Smooth muscle cell (in vitro differentiated cells): Measurements from ENCODE around the gene RAB30. TPM values are rescaled to one million over a fixed set of nuclear protein-coding genes. Genes with fewer than 3 reads are reported as not detected.

Experiments used
- DNase-seq: peaks from one replicate; lab custom pipeline; 2025; ENCODE audit not compliant: unreplicated experiment; lab: John Stamatoyannopoulos, UW
- H2AFZ ChIP-seq: fragments of 200-600 bp; sonication (generic); 2 replicates; pipeline ENCODE4 v1.6.0; 2016; ENCODE audit warnings: antibody characterized with exemption, low read depth, mild to moderate bottlenecking
- H3F3A ChIP-seq: fragments of 200-600 bp; sonication (generic); 2 replicates; pipeline ENCODE4 v1.6.0; 2017; ENCODE audit warnings: antibody characterized with exemption, low read depth
- H3K27ac ChIP-seq: fragments of 200-600 bp; sonication (generic); 2 replicates; pipeline ENCODE4 v1.5.1; 2016; ENCODE audit warnings: low read depth, mild to moderate bottlenecking
- H3K27me3 ChIP-seq: fragments of 200-600 bp; sonication (generic); 2 replicates; pipeline ENCODE4 v1.6.1; 2016; ENCODE audit warnings: low read depth, mild to moderate bottlenecking
- H3K36me3 ChIP-seq: fragments of 200-600 bp; sonication (generic); 2 replicates; pipeline ENCODE4 v1.5.1; 2016; ENCODE audit warnings: low read depth
- H3K4me1 ChIP-seq: fragments of 200-600 bp; sonication (generic); 2 replicates; pipeline ENCODE4 v1.5.1; 2016; ENCODE audit warnings: low read depth
- H3K4me2 ChIP-seq: fragments of 200-600 bp; sonication (generic); 2 replicates; pipeline ENCODE4 v1.6.0; 2016; ENCODE audit warnings: mild to moderate bottlenecking
- H3K4me3 ChIP-seq: fragments of 200-600 bp; sonication (generic); 2 replicates; pipeline ENCODE4 v1.5.1; 2016; ENCODE audit warnings: mild to moderate bottlenecking
- H3K79me2 ChIP-seq: fragments of 200-600 bp; sonication (generic); 2 replicates; pipeline ENCODE4 v1.6.0; 2016; ENCODE audit warnings: low read depth, mild to moderate bottlenecking
- H3K9ac ChIP-seq: fragments of 200-600 bp; sonication (generic); 2 replicates; pipeline ENCODE4 v1.6.0; 2016; ENCODE audit warnings: low read depth
- H3K9me3 ChIP-seq: fragments of 200-600 bp; sonication (generic); replicated peaks from 2 replicates; pipeline ENCODE4 v1.5.1; 2016; ENCODE audit warnings: low read depth
- H4K20me1 ChIP-seq: fragments of 200-600 bp; sonication (generic); 2 replicates; pipeline ENCODE4 v1.6.0; 2016; ENCODE audit warnings: low read depth
- CTCF ChIP-seq: fragments of 200-600 bp; sonication (generic); IDR thresholded peaks from 2 replicates; pipeline ENCODE4 v1.5.1; 2017; ENCODE audit warnings: borderline replicate concordance, mild to moderate bottlenecking, antibody characterized with exemption; ENCODE audit not compliant: insufficient read depth, poor library complexity, severe bottlenecking
- WGBS: methylation state at CpG from one replicate; pipeline ENCODE4 v1.1.7; 2016; ENCODE audit warnings: low lambda C conversion rate; 5-methylcytosine and 5-hydroxymethylcytosine counted together
- polyA plus RNA-seq: library from polyadenylated mRNA; unstranded; fragments of >200 nt; fragmentation: Nextera tagmentation; extraction: Ambion mirVana; gene quantifications from 2 replicates; pipeline ENCODE4 v1.2.1, GENCODE V29; 2016
- total RNA-seq: library from RNA; depleted of rRNA; stranded (reverse); fragments of >200 nt; gene quantifications from 2 replicates; pipeline ENCODE4 v1.2.3, GENCODE V29; 2014

RAB30 gene
- total and polyA plus RNA-seq, 2 experiments from 2014 or later = 11.2 to 19.6 TPM

GRCh38 chr11:83072350-83073242, 899 bp upstream of the RAB30 start:
- H3F3A ChIP-seq = peaks cover 9% of the 10 kb centered on the region
- H4K20me1 ChIP-seq = peaks cover 25% of the 10 kb centered on the region
- peak overlapping the region; percentile 95 for H3K9ac ChIP-seq
- H3K27ac ChIP-seq = peak overlapping the region; percentile 92
- peak overlapping the region; percentile 80 for H2AFZ ChIP-seq
- no peaks in the 10 kb centered on the region for H3K27me3 ChIP-seq
- peak overlapping the region; percentile 93 for H3K4me2 ChIP-seq
- H3K4me3 ChIP-seq = peak overlapping the region; percentile 86
- peaks cover 5% of the 10 kb centered on the region for H3K36me3 ChIP-seq
- no peak for TF ChIP-seq CTCF
- 15% methylated on average over 31 of the region's 31 CpGs for WGBS
- no peak for DNase-seq
- H3K4me1 ChIP-seq = peaks cover 24% of the 10 kb centered on the region
- peaks cover 50% of the 10 kb centered on the region for H3K79me2 ChIP-seq
- H3K9me3 ChIP-seq = no peaks in the 10 kb centered on the region

GRCh38 chr11:83070731-83071566, 748 bp downstream of the RAB30 start:
- peak overlapping the region; percentile 86 for H3K4me2 ChIP-seq
- peaks cover 7% of the 10 kb centered on the region for H3F3A ChIP-seq
- peaks cover 5% of the 10 kb centered on the region for H3K36me3 ChIP-seq
- H3K4me1 ChIP-seq = peaks cover 24% of the 10 kb centered on the region
- no peaks in the 10 kb centered on the region for H3K9me3 ChIP-seq
- peak overlapping the region; percentile 86 for H3K4me3 ChIP-seq
- peaks cover 41% of the 10 kb centered on the region for H4K20me1 ChIP-seq
- no peak for DNase-seq
- H3K27ac ChIP-seq = peak overlapping the region; percentile 88
- H2AFZ ChIP-seq = peak overlapping the region; percentile 15
- TF ChIP-seq CTCF = no peak
- peaks cover 66% of the 10 kb centered on the region for H3K79me2 ChIP-seq
- H3K27me3 ChIP-seq = no peaks in the 10 kb centered on the region
- under 1% methylated on average over 22 of the region's 22 CpGs for WGBS
- peak overlapping the region; percentile 74 for H3K9ac ChIP-seq

GRCh38 chr11:83070044-83070701, 1.5 kb downstream of the RAB30 start:
- peak overlapping the region; percentile 88 for H3K27ac ChIP-seq
- H3K9ac ChIP-seq = peak overlapping the region; percentile 74
- peaks cover 49% of the 10 kb centered on the region for H4K20me1 ChIP-seq
- no peaks in the 10 kb centered on the region for H3K27me3 ChIP-seq
- TF ChIP-seq CTCF = no peak
- no peak for DNase-seq
- H3K36me3 ChIP-seq = peaks cover 5% of the 10 kb centered on the region
- H2AFZ ChIP-seq = no peak overlapping the region
- H3F3A ChIP-seq = peaks cover 7% of the 10 kb centered on the region
- H3K4me1 ChIP-seq = peaks cover 24% of the 10 kb centered on the region
- peaks cover 74% of the 10 kb centered on the region for H3K79me2 ChIP-seq
- H3K4me2 ChIP-seq = peak overlapping the region; percentile 86
- no peaks in the 10 kb centered on the region for H3K9me3 ChIP-seq
- WGBS = 3% methylated on average over 3 of the region's 3 CpGs
- peak overlapping the region; percentile 86 for H3K4me3 ChIP-seq
